GM23338 (cell line): ENCODE data around the gene MRPL20. TPM values are rescaled to one million over a fixed set of nuclear protein-coding genes. Genes with fewer than 3 reads are reported as not detected.

ENCODE experiments used
- CREB1 ChIP-seq: fragments of 250-450 bp; sonication (Bioruptor Pico); IDR thresholded peaks from 2 replicates; pipeline ENCODE4 v1.5.0; 2020; ENCODE audit warnings: low read depth, mild to moderate bottlenecking, moderate library complexity
- EZH2 ChIP-seq: fragments of 200-600 bp; sonication (generic); IDR thresholded peaks from one replicate; pipeline ENCODE4 v1.8.0; 2017; ENCODE audit warnings: antibody characterized with exemption, mild to moderate bottlenecking, low read depth; ENCODE audit not compliant: unreplicated experiment
- JUNB ChIP-seq: IDR thresholded peaks from one replicate; pipeline ENCODE4 v1.6.1; 2016; ENCODE audit warnings: antibody characterized with exemption; ENCODE audit not compliant: unreplicated experiment
- NANOG ChIP-seq: IDR thresholded peaks from 2 replicates; pipeline ENCODE4 v1.6.1; 2016; ENCODE audit warnings: antibody characterized with exemption, borderline replicate concordance
- STAT1 ChIP-seq: IDR thresholded peaks from one replicate; pipeline ENCODE4 v1.6.1; 2016; ENCODE audit warnings: antibody characterized with exemption; ENCODE audit not compliant: unreplicated experiment
- ZNF114 ChIP-seq: fragments of 250-450 bp; sonication (Bioruptor Pico); IDR thresholded peaks from 2 replicates; pipeline ENCODE4 v1.5.0; 2020; ENCODE audit warnings: mild to moderate bottlenecking, moderate library complexity
- polyA plus RNA-seq: library from polyadenylated mRNA; unstranded; fragments of >200 nt; fragmentation: Nextera tagmentation; extraction: Ambion mirVana; gene quantifications from 2 replicates; pipeline ENCODE4 v1.2.1, GENCODE V29; 2016
- total RNA-seq: library from RNA; depleted of rRNA; stranded (reverse); fragments of >200 nt; shearing (Covaris generic); gene quantifications from 2 replicates; pipeline ENCODE4 v1.2.3, GENCODE V29; 2014
- TF ChIP-seq, protein P1 (sequence below): fragments of 250-450 bp; sonication (Bioruptor Pico); IDR thresholded peaks from 2 replicates; pipeline ENCODE4 v1.5.0; 2020; ENCODE audit warnings: mild to moderate bottlenecking, moderate library complexity
- TF ChIP-seq, protein P2 (sequence below), 2 experiments: fragments of 200-600 bp in 1 of 2; sonication (generic) in 1 of 2; conservative IDR thresholded peaks; 2 replicates each; pipeline versions ENCODE4 v1.5.1 to v1.6.1; 2016 to 2017; ENCODE audit warnings: antibody characterized with exemption in 2 of 2, low read depth in 2 of 2, mild to moderate bottlenecking in 2 of 2, moderate library complexity in 1 of 2
- TF ChIP-seq, protein P3 (sequence below): IDR thresholded peaks from one replicate; pipeline ENCODE4 v1.6.1; 2018; ENCODE audit warnings: antibody characterized with exemption; ENCODE audit not compliant: unreplicated experiment
- TF ChIP-seq, protein P4 (sequence below): IDR thresholded peaks from 2 replicates; pipeline ENCODE4 v1.6.1; 2016; ENCODE audit warnings: antibody characterized with exemption

MRPL20 gene
- total and polyA plus RNA-seq, 2 experiments from 2014 or later: 173 to 319 TPM

DNA sequence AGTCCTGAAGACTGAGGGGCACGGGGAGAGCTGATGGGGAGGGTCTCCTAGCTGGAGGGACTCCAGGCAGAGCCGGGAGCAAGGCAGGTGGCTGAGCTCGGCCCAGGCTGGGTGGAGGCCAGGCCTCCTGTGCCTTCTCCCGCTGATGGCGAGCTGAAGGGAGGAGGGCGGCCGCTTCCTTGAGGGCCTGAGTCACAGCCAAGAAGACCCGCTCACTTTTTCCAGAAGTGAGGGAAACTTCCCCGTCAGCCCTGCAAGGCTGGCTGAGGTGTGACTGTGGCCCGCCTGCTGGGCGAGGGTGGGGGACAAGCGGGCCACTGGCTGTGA, 26.7 kb upstream of the MRPL20 start (continued):
- TF ChIP-seq, protein P1, sequence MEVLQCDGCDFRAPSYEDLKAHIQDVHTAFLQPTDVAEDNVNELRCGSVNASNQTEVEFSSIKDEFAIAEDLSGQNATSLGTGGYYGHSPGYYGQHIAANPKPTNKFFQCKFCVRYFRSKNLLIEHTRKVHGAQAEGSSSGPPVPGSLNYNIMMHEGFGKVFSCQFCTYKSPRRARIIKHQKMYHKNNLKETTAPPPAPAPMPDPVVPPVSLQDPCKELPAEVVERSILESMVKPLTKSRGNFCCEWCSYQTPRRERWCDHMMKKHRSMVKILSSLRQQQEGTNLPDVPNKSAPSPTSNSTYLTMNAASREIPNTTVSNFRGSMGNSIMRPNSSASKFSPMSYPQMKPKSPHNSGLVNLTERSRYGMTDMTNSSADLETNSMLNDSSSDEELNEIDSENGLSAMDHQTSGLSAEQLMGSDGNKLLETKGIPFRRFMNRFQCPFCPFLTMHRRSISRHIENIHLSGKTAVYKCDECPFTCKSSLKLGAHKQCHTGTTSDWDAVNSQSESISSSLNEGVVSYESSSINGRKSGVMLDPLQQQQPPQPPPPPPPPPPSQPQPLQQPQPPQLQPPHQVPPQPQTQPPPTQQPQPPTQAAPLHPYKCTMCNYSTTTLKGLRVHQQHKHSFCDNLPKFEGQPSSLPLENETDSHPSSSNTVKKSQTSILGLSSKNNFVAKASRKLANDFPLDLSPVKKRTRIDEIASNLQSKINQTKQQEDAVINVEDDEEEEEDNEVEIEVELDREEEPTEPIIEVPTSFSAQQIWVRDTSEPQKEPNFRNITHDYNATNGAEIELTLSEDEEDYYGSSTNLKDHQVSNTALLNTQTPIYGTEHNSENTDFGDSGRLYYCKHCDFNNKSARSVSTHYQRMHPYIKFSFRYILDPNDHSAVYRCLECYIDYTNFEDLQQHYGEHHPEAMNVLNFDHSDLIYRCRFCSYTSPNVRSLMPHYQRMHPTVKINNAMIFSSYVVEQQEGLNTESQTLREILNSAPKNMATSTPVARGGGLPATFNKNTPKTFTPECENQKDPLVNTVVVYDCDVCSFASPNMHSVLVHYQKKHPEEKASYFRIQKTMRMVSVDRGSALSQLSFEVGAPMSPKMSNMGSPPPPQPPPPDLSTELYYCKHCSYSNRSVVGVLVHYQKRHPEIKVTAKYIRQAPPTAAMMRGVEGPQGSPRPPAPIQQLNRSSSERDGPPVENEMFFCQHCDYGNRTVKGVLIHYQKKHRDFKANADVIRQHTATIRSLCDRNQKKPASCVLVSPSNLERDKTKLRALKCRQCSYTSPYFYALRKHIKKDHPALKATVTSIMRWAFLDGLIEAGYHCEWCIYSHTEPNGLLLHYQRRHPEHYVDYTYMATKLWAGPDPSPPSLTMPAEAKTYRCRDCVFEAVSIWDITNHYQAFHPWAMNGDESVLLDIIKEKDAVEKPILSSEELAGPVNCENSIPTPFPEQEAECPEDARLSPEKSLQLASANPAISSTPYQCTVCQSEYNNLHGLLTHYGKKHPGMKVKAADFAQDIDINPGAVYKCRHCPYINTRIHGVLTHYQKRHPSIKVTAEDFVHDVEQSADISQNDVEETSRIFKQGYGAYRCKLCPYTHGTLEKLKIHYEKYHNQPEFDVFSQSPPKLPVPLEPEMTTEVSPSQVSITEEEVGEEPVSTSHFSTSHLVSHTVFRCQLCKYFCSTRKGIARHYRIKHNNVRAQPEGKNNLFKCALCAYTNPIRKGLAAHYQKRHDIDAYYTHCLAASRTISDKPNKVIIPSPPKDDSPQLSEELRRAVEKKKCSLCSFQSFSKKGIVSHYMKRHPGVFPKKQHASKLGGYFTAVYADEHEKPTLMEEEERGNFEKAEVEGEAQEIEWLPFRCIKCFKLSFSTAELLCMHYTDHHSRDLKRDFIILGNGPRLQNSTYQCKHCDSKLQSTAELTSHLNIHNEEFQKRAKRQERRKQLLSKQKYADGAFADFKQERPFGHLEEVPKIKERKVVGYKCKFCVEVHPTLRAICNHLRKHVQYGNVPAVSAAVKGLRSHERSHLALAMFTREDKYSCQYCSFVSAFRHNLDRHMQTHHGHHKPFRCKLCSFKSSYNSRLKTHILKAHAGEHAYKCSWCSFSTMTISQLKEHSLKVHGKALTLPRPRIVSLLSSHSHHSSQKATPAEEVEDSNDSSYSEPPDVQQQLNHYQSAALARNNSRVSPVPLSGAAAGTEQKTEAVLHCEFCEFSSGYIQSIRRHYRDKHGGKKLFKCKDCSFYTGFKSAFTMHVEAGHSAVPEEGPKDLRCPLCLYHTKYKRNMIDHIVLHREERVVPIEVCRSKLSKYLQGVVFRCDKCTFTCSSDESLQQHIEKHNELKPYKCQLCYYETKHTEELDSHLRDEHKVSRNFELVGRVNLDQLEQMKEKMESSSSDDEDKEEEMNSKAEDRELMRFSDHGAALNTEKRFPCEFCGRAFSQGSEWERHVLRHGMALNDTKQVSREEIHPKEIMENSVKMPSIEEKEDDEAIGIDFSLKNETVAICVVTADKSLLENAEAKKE: no peak
- TF ChIP-seq CREB1 (CRISPR knock-in tag) (no peak), EZH2 (no peak), ZNF114 (CRISPR knock-in tag) (no peak), NANOG (no peak), JUNB (no peak), STAT1 (no peak)
- TF ChIP-seq, protein P2, sequence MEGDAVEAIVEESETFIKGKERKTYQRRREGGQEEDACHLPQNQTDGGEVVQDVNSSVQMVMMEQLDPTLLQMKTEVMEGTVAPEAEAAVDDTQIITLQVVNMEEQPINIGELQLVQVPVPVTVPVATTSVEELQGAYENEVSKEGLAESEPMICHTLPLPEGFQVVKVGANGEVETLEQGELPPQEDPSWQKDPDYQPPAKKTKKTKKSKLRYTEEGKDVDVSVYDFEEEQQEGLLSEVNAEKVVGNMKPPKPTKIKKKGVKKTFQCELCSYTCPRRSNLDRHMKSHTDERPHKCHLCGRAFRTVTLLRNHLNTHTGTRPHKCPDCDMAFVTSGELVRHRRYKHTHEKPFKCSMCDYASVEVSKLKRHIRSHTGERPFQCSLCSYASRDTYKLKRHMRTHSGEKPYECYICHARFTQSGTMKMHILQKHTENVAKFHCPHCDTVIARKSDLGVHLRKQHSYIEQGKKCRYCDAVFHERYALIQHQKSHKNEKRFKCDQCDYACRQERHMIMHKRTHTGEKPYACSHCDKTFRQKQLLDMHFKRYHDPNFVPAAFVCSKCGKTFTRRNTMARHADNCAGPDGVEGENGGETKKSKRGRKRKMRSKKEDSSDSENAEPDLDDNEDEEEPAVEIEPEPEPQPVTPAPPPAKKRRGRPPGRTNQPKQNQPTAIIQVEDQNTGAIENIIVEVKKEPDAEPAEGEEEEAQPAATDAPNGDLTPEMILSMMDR (conservative IDR thresholded peaks at IDR 0.05; ENCODE audit: low read depth in 2 of 2): no peak
- TF ChIP-seq, protein P3, sequence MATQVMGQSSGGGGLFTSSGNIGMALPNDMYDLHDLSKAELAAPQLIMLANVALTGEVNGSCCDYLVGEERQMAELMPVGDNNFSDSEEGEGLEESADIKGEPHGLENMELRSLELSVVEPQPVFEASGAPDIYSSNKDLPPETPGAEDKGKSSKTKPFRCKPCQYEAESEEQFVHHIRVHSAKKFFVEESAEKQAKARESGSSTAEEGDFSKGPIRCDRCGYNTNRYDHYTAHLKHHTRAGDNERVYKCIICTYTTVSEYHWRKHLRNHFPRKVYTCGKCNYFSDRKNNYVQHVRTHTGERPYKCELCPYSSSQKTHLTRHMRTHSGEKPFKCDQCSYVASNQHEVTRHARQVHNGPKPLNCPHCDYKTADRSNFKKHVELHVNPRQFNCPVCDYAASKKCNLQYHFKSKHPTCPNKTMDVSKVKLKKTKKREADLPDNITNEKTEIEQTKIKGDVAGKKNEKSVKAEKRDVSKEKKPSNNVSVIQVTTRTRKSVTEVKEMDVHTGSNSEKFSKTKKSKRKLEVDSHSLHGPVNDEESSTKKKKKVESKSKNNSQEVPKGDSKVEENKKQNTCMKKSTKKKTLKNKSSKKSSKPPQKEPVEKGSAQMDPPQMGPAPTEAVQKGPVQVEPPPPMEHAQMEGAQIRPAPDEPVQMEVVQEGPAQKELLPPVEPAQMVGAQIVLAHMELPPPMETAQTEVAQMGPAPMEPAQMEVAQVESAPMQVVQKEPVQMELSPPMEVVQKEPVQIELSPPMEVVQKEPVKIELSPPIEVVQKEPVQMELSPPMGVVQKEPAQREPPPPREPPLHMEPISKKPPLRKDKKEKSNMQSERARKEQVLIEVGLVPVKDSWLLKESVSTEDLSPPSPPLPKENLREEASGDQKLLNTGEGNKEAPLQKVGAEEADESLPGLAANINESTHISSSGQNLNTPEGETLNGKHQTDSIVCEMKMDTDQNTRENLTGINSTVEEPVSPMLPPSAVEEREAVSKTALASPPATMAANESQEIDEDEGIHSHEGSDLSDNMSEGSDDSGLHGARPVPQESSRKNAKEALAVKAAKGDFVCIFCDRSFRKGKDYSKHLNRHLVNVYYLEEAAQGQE: no peak
- TF ChIP-seq, protein P4, sequence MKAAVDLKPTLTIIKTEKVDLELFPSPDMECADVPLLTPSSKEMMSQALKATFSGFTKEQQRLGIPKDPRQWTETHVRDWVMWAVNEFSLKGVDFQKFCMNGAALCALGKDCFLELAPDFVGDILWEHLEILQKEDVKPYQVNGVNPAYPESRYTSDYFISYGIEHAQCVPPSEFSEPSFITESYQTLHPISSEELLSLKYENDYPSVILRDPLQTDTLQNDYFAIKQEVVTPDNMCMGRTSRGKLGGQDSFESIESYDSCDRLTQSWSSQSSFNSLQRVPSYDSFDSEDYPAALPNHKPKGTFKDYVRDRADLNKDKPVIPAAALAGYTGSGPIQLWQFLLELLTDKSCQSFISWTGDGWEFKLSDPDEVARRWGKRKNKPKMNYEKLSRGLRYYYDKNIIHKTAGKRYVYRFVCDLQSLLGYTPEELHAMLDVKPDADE: no peak
